WI38 (cell line): ENCODE measurements around the gene DHRS3.

Source experiments
- H3K4me3 ChIP-seq: 2 replicates; pipeline ENCODE4 v1.5.1; 2011; ENCODE audit warnings: low read depth, mild to moderate bottlenecking, control low read depth, low read length
- TF ChIP-seq, protein P1 (sequence below): IDR thresholded peaks from 2 replicates; pipeline ENCODE4 v1.5.1; 2012; ENCODE audit warnings: low read depth, mild to moderate bottlenecking, control low read depth, low read length

The DHRS3 gene

DNA sequence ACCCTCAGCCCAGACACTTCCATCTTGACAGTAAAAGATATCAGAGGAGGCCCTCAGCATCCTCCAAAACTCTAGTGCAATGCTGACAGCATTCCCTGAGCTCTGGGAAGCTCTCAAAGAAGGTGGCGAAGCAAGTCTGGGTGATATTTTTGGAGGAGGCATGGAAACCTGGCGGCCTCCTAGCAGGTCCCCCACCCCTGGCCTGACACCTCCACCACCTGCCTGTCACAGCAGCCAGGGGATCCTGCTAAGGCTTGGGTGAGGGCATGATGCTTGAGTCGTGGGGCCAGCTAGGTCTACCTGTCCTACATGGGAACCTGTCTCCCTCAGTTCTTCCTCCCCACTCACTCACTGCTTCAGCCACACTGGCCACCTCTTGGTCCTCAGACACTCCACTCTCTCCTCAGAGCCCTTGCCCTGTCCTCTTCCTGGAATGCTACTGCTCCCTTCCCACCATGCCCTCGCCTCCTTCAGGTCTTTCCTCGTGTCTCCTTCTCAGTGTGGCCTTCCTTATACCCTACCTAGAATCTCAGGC lies 8.5 kb downstream of the DHRS3 start:
- TF ChIP-seq, protein P1, sequence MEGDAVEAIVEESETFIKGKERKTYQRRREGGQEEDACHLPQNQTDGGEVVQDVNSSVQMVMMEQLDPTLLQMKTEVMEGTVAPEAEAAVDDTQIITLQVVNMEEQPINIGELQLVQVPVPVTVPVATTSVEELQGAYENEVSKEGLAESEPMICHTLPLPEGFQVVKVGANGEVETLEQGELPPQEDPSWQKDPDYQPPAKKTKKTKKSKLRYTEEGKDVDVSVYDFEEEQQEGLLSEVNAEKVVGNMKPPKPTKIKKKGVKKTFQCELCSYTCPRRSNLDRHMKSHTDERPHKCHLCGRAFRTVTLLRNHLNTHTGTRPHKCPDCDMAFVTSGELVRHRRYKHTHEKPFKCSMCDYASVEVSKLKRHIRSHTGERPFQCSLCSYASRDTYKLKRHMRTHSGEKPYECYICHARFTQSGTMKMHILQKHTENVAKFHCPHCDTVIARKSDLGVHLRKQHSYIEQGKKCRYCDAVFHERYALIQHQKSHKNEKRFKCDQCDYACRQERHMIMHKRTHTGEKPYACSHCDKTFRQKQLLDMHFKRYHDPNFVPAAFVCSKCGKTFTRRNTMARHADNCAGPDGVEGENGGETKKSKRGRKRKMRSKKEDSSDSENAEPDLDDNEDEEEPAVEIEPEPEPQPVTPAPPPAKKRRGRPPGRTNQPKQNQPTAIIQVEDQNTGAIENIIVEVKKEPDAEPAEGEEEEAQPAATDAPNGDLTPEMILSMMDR: no peak

DNA sequence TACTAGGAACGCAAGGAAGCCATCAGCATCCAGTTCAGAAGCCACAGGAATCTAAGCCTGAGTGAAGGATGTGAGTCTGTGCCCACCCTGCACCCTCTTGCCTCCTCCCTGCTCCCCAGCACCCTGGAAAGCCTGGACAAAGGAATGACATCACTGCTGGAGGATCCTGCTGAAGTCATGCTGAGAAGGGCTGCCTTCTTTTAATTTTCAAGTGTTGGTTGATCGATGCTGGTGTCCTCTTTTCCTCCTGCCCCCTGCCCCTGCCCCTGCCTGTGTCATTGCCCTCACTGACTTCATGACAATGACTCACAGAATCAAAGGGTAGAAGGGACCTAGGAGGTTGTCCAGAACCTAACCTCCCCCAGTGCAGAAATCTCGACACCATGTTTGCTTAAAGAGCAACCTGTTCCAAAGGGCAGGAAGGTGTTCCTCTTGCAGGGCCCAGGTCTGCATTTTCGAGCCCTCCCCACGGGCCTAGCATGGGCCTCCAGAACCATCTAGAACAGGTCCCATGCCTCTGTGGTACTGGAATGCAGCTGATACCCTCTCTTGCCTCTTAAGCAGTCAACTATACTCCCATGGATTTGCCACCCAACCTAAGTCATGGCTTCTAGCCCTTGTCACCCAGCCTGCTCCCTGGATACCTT lies 9.6 kb downstream of the DHRS3 start:
- TF ChIP-seq, protein P1: no peak
- H3K4me3 ChIP-seq: no peak overlapping the region

More for the DNA sequence above, 8.5 kb downstream of the DHRS3 start:
- no peak overlapping the region for H3K4me3 ChIP-seq

DNA sequence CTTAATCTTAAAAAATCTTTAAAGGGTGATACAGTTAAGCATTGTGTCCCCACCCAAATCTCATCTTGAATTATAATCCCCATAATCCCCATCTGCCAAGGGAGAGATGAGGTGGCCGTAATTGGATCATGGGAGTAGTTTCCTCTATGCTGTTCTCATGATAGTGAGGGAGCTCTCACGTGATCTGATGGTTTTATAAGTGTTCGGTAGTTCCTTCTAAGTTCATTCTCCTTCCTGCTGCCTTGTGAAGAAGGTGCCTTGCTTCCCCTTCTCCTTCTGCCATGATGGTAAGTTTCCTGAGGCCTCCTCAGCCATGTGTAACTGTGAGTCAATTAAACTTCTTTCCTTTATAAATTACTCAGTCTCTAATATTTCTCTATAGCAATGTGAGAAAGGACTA lies 10.7 kb downstream of the DHRS3 start:
- no peak overlapping the region for H3K4me3 ChIP-seq
- TF ChIP-seq, protein P1: no peak

DNA sequence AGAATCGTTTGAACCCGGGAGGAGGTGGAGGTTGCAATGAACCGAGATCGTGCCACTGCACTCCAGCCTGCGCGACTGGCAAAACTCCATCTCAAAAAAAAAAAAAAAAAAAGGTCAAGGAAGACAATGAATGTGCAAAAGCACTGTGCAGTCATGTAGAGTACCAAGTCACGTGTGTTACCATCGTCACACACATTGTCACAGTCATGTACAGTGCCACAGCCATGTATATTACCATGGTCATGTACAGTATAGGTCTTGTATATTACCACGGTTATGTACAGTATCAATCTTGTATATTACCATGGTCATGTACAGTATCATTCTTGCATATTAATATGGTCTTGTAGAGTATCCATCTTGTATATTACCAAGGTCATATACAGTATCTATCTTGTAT lies 13.0 kb downstream of the DHRS3 start:
- no peak overlapping the region for H3K4me3 ChIP-seq
- TF ChIP-seq, protein P1: no peak

DNA sequence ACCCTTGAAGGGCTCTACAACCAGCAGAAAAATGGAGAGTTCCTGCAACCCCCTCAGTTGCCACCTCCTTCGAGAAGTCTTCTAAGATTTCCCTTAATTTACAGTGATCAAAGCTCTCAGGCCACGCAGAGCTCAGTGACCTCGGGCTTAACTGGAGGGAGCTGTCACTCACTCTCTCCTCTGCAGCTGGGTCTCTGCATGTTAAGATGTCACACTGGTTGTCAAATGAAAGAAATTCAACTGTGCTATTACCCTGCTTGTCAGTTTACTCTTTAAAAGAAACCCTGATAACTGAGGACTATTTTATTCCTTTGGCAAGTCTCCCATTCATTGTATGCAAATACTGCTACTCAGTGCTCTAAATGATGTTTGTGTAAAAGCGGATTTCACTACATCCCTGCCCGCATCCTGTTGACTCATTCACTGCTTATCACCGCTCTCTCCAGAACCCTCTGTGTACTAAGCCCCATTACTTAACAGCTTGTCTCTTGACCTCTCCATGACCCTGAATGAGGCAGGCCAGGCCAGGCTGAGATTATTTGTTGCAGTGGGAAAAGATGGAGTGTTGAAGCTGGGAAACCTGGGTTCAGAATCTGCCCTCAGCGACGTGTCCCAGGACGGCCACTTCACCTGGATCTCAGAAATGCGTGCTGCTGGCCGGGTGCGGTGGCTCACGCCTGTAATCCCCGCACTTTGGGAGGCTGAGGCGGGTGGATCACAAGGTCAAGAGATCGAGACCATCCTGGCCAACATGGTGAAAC lies 13.7 kb downstream of the DHRS3 start:
- TF ChIP-seq, protein P1: no peak

DNA sequence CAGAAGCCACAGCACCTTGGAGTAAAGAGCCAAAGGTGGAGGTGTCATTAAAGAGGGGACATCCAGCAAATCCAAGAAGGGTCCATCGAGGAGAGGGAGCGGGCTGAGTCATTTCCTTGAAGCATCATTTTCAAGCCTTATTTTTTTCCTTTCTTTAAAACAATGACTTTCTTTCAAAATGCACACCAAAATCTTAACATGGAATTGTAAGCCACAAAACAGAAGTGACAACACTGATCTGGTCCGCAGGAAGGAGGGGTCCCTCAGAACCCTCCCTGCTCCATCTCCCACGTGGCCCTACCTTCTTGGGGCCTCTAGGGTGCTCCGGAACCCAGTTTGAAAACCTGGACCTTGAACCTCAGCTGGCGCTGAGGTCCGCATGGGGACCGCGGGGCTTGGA lies 14.8 kb downstream of the DHRS3 start:
- TF ChIP-seq, protein P1: no peak

More for the DNA sequence above, 13.7 kb downstream of the DHRS3 start:
- no peak overlapping the region for H3K4me3 ChIP-seq

DNA sequence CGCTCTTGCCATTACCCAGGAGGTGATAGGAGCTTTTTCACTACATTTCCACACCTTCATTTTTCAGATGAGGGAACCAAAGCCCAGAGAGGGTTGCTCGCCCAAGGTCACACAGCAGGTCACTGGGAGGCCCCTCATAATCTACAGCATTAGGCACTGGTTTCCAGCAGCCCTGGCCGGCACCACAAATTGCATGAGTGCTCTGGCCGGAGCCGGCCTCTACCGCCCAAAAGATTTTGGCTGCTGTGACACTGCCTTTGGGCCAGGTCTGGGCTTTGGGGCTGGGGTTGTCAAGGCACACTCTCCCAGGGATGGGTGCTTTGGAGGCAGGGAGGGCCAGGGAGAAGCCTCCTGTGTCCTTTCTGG lies 15.4 kb downstream of the DHRS3 start:
- TF ChIP-seq, protein P1: no peak
- H3K4me3 ChIP-seq: no peak overlapping the region

More for the DNA sequence above, 14.8 kb downstream of the DHRS3 start:
- no peak overlapping the region for H3K4me3 ChIP-seq
